Heart left ventricle (tissue), 13 donors: ENCODE results near the gene ASB15.

Experiments used
- CTCF ChIP-seq, 12 donors: fragments of 200-600 bp; sonication (generic) in 4 of 12; IDR thresholded peaks; one replicate each; pipeline versions ENCODE4 v1.5.0 to v1.8.0; 2018 to 2022; ENCODE audit warnings: antibody characterized with exemption in 12 of 12, mild to moderate bottlenecking in 5 of 12
- POLR2A ChIP-seq, 2 donors: fragments of 450-650 bp; IDR thresholded peaks; one replicate each; pipeline ENCODE4 v1.6.1; 2017; ENCODE audit warnings: antibody characterized with exemption in 2 of 2, mild to moderate bottlenecking in 2 of 2, moderate library complexity in 2 of 2
- donor health status: ischemic (EF 13 %, LVEDD 7.1; RV severe dilation, severe dysfunction).
- donor health status: DM: no; HTN: yes; CAD: no.
- donor health status: DM: no; HTN: no; CAD: no.
- donor health status: ischemic (EF 25% LVEDD 6.9; RV normal size, moderate dysfunction).
- donor health status: ischemic (EF 25% LVEDD 5.7; RV mildly dilated, moderate dysfunction).
- donor health status: ischemic (EF 35%, LVEDD 5.7; RV mildly dilated, moderate dysfunction).
- donor health status: nonischemic (EF 11% LVEDD 7.7; RV severe dilation, severe dysfunction).
- donor health status: DM: yes; HTN: yes; CAD: no.
- donor health status: PGD.
- donor health status: ischemic (EF 29% LVEDD 5.4; RV normal size, mild dysfunction).
- donor health status: nonischemic (EF 23%, LVEDD 6.1; RV moderate dilation, normal function).

GRCh38 chr7:123661765-123662164 is 60.1 kb downstream of the ASB15 start:
- no peak for TF ChIP-seq CTCF (IDR thresholded peaks at IDR 0.05)
- TF ChIP-seq POLR2A (IDR thresholded peaks at IDR 0.05), result no peak
